ENCODE data around the gene PRRT4. TPM values are rescaled to one million over a fixed set of nuclear protein-coding genes. Genes with fewer than 3 reads are reported as not detected.

The PRRT4 gene
- total RNA-seq, 1 donor from 2014 or later, result 1.6 TPM

- Histone ChIP-seq H3K27ac (replicated peaks) (no peak overlapping the region), H3K4me3 (no peak overlapping the region), H3K4me1 (peaks cover 9% of the 10 kb centered on the region), H3K9me3 (replicated peaks) (no peaks in the 10 kb centered on the region), H3K36me3 (no peaks in the 10 kb centered on the region), H3K27me3 (ENCODE audit: low read depth) (peaks cover 13% of the 10 kb centered on the region)
- no peak for DNase-seq
- TF ChIP-seq CTCF (IDR thresholded peaks at IDR 0.05; ENCODE audit: borderline replicate concordance), result no peak
- intact Hi-C loops (cut with micrococcal nuclease), result no loop called here
Measured at GRCh38 chr7:128385988-128386925, 24.8 kb upstream of the PRRT4 start.

- peaks cover 9% of the 10 kb centered on the region for H3K4me1 ChIP-seq
- H3K36me3 ChIP-seq, result no peaks in the 10 kb centered on the region
- no peaks in the 10 kb centered on the region for H3K9me3 ChIP-seq (replicated peaks)
- H3K4me3 ChIP-seq, result no peak overlapping the region
- no peak overlapping the region for H3K27ac ChIP-seq (replicated peaks)
- intact Hi-C loops (cut with micrococcal nuclease), result no loop called here
- peaks cover 13% of the 10 kb centered on the region for H3K27me3 ChIP-seq (ENCODE audit: low read depth)
- TF ChIP-seq CTCF (IDR thresholded peaks at IDR 0.05; ENCODE audit: borderline replicate concordance), result no peak
- DNase-seq, result no peak
Measured at GRCh38 chr7:128384726-128385125, 23.2 kb upstream of the PRRT4 start.

- TF ChIP-seq CTCF (IDR thresholded peaks at IDR 0.05; ENCODE audit: borderline replicate concordance), result no peak
- Histone ChIP-seq H3K27me3 (ENCODE audit: low read depth) (peaks cover 9% of the 10 kb centered on the region), H3K27ac (replicated peaks) (no peak overlapping the region), H3K4me3 (no peak overlapping the region), H3K9me3 (replicated peaks) (no peaks in the 10 kb centered on the region), H3K4me1 (peaks cover 9% of the 10 kb centered on the region), H3K36me3 (no peaks in the 10 kb centered on the region)
- intact Hi-C loops (cut with micrococcal nuclease), result no loop called here
- DNase-seq, result no peak
Measured at GRCh38 chr7:128383776-128384175, 22.3 kb upstream of the PRRT4 start.

- Histone ChIP-seq H3K27ac (replicated peaks) (no peak overlapping the region), H3K4me3 (no peak overlapping the region), H3K27me3 (ENCODE audit: low read depth) (no peaks in the 10 kb centered on the region), H3K9me3 (replicated peaks) (no peaks in the 10 kb centered on the region), H3K36me3 (no peaks in the 10 kb centered on the region), H3K4me1 (no peaks in the 10 kb centered on the region)
- TF ChIP-seq CTCF (IDR thresholded peaks at IDR 0.05; ENCODE audit: borderline replicate concordance), result peak; percentile 45
- intact Hi-C loops (cut with micrococcal nuclease), result no loop called here
- DNase-seq, result peak; percentile 46
Measured at GRCh38 chr7:128381161-128381821, 19.8 kb upstream of the PRRT4 start.

GRCh38 chr7:128380483-128381106 is 19.1 kb upstream of the PRRT4 start:
- no peaks in the 10 kb centered on the region for H3K9me3 ChIP-seq (replicated peaks)
- no peak for DNase-seq
- H3K27me3 ChIP-seq (ENCODE audit: low read depth), result no peaks in the 10 kb centered on the region
- no peak for TF ChIP-seq CTCF (IDR thresholded peaks at IDR 0.05; ENCODE audit: borderline replicate concordance)
- no peaks in the 10 kb centered on the region for H3K36me3 ChIP-seq
- intact Hi-C loops (cut with micrococcal nuclease), result no loop called here
- H3K4me3 ChIP-seq, result no peak overlapping the region
- no peak overlapping the region for H3K27ac ChIP-seq (replicated peaks)
- H3K4me1 ChIP-seq, result no peaks in the 10 kb centered on the region

Measured in left ventricle myocardium inferior (tissue), 1 donor.